Measurements from ENCODE around the gene ARFRP1.

Gene ARFRP1

GRCh38 chr20:63688228-63689045, 19.3 kb downstream of the ARFRP1 start:
- POLR2A ChIA-PET = no interaction called here
- TF ChIP-seq CTCF (IDR thresholded peaks at IDR 0.05; ENCODE audit: control extremely low read depth, extremely low read depth, low read depth, missing control alignments) = no peak
- CTCF ChIA-PET = no interaction called here
- no peak for DNase-seq (ENCODE audit: extremely low spot score)

GRCh38 chr20:63687419-63688178, 20.2 kb downstream of the ARFRP1 start:
- ChIA-PET POLR2A (no interaction called here), CTCF (interaction anchor here (1.0 kb wide), 2 partner anchors 30 to 176 kb away, joined by 3 read pairs; partner anchors contain the start of gene RTEL1)
- DNase-seq (ENCODE audit: extremely low spot score) = no peak
- no peak for TF ChIP-seq CTCF (IDR thresholded peaks at IDR 0.05; ENCODE audit: control extremely low read depth, extremely low read depth, low read depth, missing control alignments)

- no peak for DNase-seq (ENCODE audit: extremely low spot score)
- CTCF ChIA-PET = interaction anchor here (1.0 kb wide), 2 partner anchors 29 to 177 kb away, joined by 3 read pairs; partner anchors contain the start of gene RTEL1
- POLR2A ChIA-PET = interaction anchor here (0.6 kb wide), 1 partner anchor 176 kb away, joined by 3 read pairs; no protein-coding TSS in a partner anchor
- TF ChIP-seq CTCF (IDR thresholded peaks at IDR 0.05; ENCODE audit: control extremely low read depth, extremely low read depth, low read depth, missing control alignments) = no peak
Observed at GRCh38 chr20:63686492-63687321, 21.1 kb downstream of the ARFRP1 start.

- ChIA-PET POLR2A (interaction anchor here (0.6 kb wide), 1 partner anchor 177 kb away, joined by 3 read pairs; no protein-coding TSS in a partner anchor), CTCF (interaction anchor here (1.0 kb wide), 1 partner anchor 178 kb away, joined by 3 read pairs; no protein-coding TSS in a partner anchor)
- no peak for DNase-seq (ENCODE audit: extremely low spot score)
- TF ChIP-seq CTCF (IDR thresholded peaks at IDR 0.05; ENCODE audit: control extremely low read depth, extremely low read depth, low read depth, missing control alignments) = no peak
Observed at GRCh38 chr20:63686094-63686491, 21.7 kb downstream of the ARFRP1 start.

GRCh38 chr20:63685269-63686026, 22.3 kb downstream of the ARFRP1 start:
- no peak for DNase-seq (ENCODE audit: extremely low spot score)
- CTCF ChIA-PET = no interaction called here
- POLR2A ChIA-PET = no interaction called here
- no peak for TF ChIP-seq CTCF (IDR thresholded peaks at IDR 0.05; ENCODE audit: control extremely low read depth, extremely low read depth, low read depth, missing control alignments)

All from GM10248 (cell line).